HepG2 (cell line): ENCODE measurements around the gene ZSWIM6.

Experiments used
- ATF7 ChIP-seq, 2 experiments: fragments of 450-650 bp in 1 of 2; sonication (generic) in 1 of 2; formaldehyde crosslinking in 1 of 2; IDR thresholded peaks; 2 replicates each; pipeline versions ENCODE4 v1.4.0 to v1.6.1; 2016 to 2020; ENCODE audit warnings: antibody characterized with exemption in 1 of 2, mild to moderate bottlenecking in 1 of 2, missing genetic modification reagents in 1 of 2
- FOSL1 ChIP-seq: sonication (generic); formaldehyde crosslinking; IDR thresholded peaks from 2 replicates; pipeline ENCODE4 v1.9.0; 2021; ENCODE audit warnings: missing genetic modification reagents, borderline replicate concordance
- FOXC1 ChIP-seq: sonication (generic); formaldehyde crosslinking; IDR thresholded peaks from 2 replicates; pipeline ENCODE4 v1.8.0; 2022; ENCODE audit warnings: mild to moderate bottlenecking, missing genetic modification reagents, borderline replicate concordance
- POLR2A ChIP-seq, 2 experiments: IDR thresholded peaks; 2 replicates each; pipeline ENCODE4 v1.6.1; 2011; ENCODE audit warnings: low read depth in 2 of 2, low read length in 2 of 2, mild to moderate bottlenecking in 1 of 2, moderate library complexity in 1 of 2; ENCODE audit not compliant: insufficient read depth in 1 of 2
- RXRA ChIP-seq: sonication (generic); formaldehyde crosslinking; IDR thresholded peaks from 2 replicates; pipeline ENCODE4 v1.5.1; 2020; ENCODE audit warnings: missing genetic modification reagents
- UBTF ChIP-seq: sonication (generic); formaldehyde crosslinking; IDR thresholded peaks from 2 replicates; pipeline ENCODE4 v1.4.0; 2020; ENCODE audit warnings: mild to moderate bottlenecking, missing genetic modification reagents
- ZZZ3 ChIP-seq: sonication (generic); formaldehyde crosslinking; IDR thresholded peaks from 2 replicates; pipeline ENCODE4 v1.4.0; 2020; ENCODE audit warnings: missing genetic modification reagents, mild to moderate bottlenecking, borderline replicate concordance

- TF ChIP-seq ATF7 (IDR thresholded peaks at IDR 0.05) (no peak), ATF7 (CRISPR knock-in tag; IDR thresholded peaks at IDR 0.05) (no peak), UBTF (CRISPR knock-in tag) (no peak), FOXC1 (CRISPR knock-in tag) (no peak), FOSL1 (CRISPR knock-in tag) (no peak), ZZZ3 (CRISPR knock-in tag) (no peak), POLR2A (IDR thresholded peaks at IDR 0.05; ENCODE audit: insufficient read depth in 1 of 2, low read depth in 2 of 2, low read length in 2 of 2) (no peak), RXRA (CRISPR knock-in tag) (no peak)
Observed at GRCh38 chr5:61435368-61435767, 103.3 kb downstream of the ZSWIM6 start.
